ENCODE results near the gene STX5.

STX5 gene

GRCh38 chr11:62831520-62832335 lies at the start of gene STX5:
Gene STX5, minus strand, starts transcription at chr11:62832051. Its CDS starts 808 bp downstream, at chr11:62831243.
- peak within 1 kb of the TSS; percentile 68 for H3K4me3 ChIP-seq (ENCODE audit: low read depth, low read length)
- no peak for TF ChIP-seq CTCF (IDR thresholded peaks at IDR 0.05; ENCODE audit: borderline replicate concordance, insufficient read depth, low read depth, low read length)

- TF ChIP-seq CTCF (IDR thresholded peaks at IDR 0.05; ENCODE audit: borderline replicate concordance, insufficient read depth, low read depth, low read length), result peak; percentile 90
- H3K4me3 ChIP-seq (ENCODE audit: low read depth, low read length), result peak within 1 kb of the TSS; percentile 99
These were observed 49.1 kb upstream of the STX5 start, which contains the start of gene SLC3A2 for GRCh38 chr11:62880803-62881578. Gene SLC3A2, plus strand, starts transcription at chr11:62880896. Its CDS starts 128 bp downstream, at chr11:62881024.

GRCh38 chr11:62880231-62880802 lies 48.5 kb upstream of the STX5 start:
- no peak for TF ChIP-seq CTCF (IDR thresholded peaks at IDR 0.05; ENCODE audit: borderline replicate concordance, insufficient read depth, low read depth, low read length)
- peak overlapping the region; percentile 99 for H3K4me3 ChIP-seq (ENCODE audit: low read depth, low read length)

- no peak overlapping the region for H3K4me3 ChIP-seq (ENCODE audit: low read depth, low read length)
- no peak for TF ChIP-seq CTCF (IDR thresholded peaks at IDR 0.05; ENCODE audit: borderline replicate concordance, insufficient read depth, low read depth, low read length)
These were observed 47.6 kb upstream of the STX5 start for GRCh38 chr11:62879235-62879978.

- no peak overlapping the region for H3K4me3 ChIP-seq (ENCODE audit: low read depth, low read length)
- TF ChIP-seq CTCF (IDR thresholded peaks at IDR 0.05; ENCODE audit: borderline replicate concordance, insufficient read depth, low read depth, low read length), result no peak
These were observed 44.9 kb upstream of the STX5 start for GRCh38 chr11:62876712-62877111.

GRCh38 chr11:62875698-62876478 lies 44.0 kb upstream of the STX5 start:
- H3K4me3 ChIP-seq (ENCODE audit: low read depth, low read length), result no peak overlapping the region
- TF ChIP-seq CTCF (IDR thresholded peaks at IDR 0.05; ENCODE audit: borderline replicate concordance, insufficient read depth, low read depth, low read length), result no peak

Measured in GM12875 (cell line).